HG03066 (cell line): ENCODE results near the gene CAPN11.
A peak's percentile ranks its signal among the peaks of the same experiment; 100 is the strongest.
"Not testable (repeated sequence)": the region's sequence is repeated elsewhere in the genome, so short reads cannot be mapped to it uniquely, and the experiment has no call there.

ENCODE experiments used
- ATAC-seq: cut with Tn5 transposase; IDR thresholded peaks from one replicate; pipeline ENCODE4 v1.9.1; 2021; ENCODE audit warnings: low read depth; ENCODE audit not compliant: unreplicated experiment

The CAPN11 gene

GRCh38 chr6:44179072-44179536, 20.5 kb downstream of the CAPN11 start:
- no peak for ATAC-seq

DNA sequence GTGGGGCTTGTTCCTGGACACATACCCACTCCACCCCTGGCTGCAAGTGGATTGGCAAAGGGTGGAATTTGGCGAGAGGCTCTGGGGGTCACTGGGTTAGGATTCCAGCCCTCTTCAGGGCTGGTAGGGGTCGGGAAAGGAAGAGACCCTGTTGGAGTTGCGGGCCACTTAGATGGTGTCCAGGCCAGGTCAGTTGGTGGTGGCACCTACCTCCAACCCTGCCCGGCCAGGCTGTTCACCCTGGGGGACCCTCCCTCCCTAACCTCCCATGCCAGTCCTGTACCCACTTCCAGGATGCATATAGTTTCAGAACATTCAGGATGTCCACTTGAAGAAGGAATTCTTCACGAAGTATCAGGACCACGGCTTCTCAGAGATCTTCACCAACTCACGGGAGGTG, 21.0 kb downstream of the CAPN11 start:
- no peak for ATAC-seq

DNA sequence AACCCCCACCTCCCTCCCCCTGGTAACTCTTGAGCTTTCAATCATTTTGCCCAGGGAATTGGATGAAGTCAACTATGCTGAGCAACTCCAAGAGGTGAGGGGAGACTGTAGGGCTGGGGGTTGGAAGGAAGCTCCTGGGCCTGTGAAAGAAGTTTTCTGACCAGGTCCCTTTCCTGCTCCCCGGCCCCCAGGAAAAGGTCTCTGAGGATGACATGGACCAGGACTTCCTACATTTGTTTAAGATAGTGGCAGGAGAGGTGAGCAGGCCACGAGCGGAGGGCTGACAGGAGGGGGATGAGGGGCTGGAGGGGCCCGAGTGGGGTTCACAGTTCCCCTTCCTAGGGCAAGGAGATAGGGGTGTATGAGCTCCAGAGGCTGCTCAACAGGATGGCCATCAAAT, 21.8 kb downstream of the CAPN11 start:
- ATAC-seq = no peak

DNA sequence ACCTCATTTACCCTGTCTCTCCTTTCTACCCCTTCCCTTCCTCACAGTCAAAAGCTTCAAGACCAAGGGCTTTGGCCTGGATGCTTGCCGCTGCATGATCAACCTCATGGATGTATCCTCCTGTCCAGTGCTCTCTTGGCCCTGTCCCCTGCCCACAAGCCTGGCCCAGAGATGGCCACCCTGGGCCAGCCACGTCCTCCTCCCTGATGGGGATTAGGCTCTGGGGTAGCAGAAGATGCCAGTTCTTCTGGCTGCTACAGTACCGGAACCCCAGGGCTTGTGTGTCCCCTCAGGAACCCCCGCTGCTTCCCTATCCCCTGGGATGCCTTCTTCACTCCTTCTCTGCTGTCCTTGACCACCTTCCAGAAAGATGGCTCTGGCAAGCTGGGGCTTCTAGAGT, 22.3 kb downstream of the CAPN11 start:
- no peak for ATAC-seq

GRCh38 chr6:44181784-44182183, 23.2 kb downstream of the CAPN11 start:
- not testable (repeated sequence) for ATAC-seq

GRCh38 chr6:44182911-44183390, 24.3 kb downstream of the CAPN11 start:
- no peak for ATAC-seq

GRCh38 chr6:44183783-44184182, 25.2 kb downstream of the CAPN11 start:
- no peak for ATAC-seq

DNA sequence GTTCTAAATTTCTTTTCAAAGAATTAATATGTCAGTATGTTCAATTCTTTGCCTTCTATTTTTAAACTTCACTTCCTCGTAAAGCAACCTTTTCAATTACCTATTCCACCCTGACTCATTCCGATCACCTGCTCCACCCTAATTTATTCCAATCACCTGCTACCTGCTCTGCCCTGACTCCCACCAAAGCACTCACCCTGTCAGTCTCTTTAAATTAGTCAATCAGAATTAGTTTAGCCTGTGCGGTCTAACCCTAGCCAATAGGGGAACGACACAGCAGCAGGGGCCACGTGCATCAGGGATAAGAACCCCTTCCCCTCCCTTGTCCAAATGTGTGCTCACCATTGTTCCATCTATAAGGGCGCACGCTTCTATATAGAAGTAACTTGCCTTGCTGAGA, 26.7 kb downstream of the CAPN11 start:
- ATAC-seq = not testable (repeated sequence)

GRCh38 chr6:44185953-44186634, 27.5 kb downstream of the CAPN11 start:
- no peak for ATAC-seq

DNA sequence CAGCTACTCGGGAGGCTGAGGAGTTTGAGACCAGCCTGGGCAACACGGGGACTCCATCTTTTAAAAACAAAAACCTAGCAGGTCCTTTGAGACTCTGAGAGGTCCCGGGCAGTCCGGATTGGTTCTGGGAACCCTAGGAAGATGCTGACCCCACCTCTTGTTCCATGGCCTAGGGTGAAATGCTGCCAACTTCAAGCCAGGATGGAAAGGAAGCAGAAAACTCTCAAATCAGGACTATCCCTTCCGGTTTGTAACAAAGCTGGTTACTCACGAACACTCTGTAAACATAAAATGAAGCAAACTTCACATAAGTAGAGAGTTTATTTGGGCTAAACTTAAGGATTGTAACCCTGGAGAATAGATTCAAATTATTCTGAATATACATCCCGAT, 28.0 kb downstream of the CAPN11 start:
- no peak for ATAC-seq

- no peak for ATAC-seq
These were observed 30.2 kb downstream of the CAPN11 start for GRCh38 chr6:44188819-44189218.

GRCh38 chr6:44189257-44189656, 30.6 kb downstream of the CAPN11 start:
- no peak for ATAC-seq

GRCh38 chr6:44190715-44191114, 32.1 kb downstream of the CAPN11 start:
- ATAC-seq = peak; percentile 54

- ATAC-seq = no peak
These were observed 33.9 kb downstream of the CAPN11 start for GRCh38 chr6:44192428-44193041.

DNA sequence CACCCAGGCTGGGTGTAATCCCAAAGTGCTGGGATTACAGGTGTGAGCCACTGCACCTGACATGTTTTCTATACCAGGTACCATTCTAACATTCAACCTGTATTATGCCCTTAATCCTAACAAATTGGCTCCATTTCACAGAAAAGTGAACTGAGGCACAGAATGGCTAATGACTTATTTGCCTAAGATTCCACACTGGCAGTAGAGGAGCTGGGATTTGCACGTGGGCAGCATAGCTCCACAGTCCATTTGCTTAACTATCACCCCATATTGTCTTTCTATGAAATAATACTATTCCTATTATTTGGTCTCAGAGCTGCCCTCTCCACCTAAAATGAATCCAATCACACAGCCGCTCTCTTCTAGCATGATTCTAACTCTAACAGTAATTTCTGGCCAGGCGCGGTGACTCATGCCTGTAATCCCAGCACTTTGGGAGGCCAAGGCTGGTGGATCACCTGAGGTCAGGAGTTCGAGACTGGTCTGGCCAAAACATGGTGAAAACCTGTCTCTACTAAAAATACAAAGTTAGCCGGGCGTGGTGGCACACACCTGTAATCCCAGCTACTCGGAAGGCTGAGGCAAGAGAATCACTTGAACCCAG, 34.8 kb downstream of the CAPN11 start:
- no peak for ATAC-seq

- no peak for ATAC-seq
These were observed 35.7 kb downstream of the CAPN11 start for GRCh38 chr6:44194326-44194725.

DNA sequence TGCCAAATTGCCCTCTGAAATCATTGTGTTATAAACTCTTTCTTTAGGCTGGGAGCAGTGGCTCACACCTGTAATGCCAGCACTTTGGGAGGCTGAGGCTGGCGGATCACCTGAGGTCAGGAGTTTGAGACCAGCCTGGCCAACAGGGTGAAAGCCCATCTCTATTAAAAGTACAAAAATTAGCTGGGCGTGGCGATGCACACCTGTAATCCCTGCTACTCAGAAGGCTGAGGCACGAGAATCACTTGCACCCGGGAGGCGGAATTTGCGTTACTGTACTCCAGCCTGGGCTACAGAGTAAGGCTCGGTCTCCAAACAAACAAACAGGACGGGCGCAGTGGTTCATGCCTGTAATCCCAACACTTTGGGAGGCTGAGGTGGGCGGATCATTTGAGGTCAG, 37.7 kb downstream of the CAPN11 start:
- not testable (repeated sequence) for ATAC-seq

DNA sequence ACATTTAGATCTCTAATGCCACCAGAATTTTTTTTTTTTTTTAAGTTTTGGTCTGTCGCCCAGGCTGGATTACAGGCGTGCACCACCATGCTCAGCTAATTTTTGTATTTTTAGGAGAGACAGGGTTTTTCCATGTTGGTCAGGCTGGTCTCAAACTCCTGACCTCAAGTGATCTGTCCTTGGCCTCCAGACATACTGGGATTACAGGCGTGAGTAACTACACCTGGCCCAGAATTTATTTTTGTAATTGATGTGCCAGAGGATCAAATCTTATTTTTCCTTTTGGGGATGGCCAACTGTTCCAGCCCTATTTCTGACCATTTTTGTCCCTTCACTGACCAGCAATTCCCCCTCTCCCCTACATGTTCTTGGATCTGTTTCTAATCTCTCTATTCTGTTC, 40.1 kb downstream of the CAPN11 start:
- ATAC-seq = no peak

DNA sequence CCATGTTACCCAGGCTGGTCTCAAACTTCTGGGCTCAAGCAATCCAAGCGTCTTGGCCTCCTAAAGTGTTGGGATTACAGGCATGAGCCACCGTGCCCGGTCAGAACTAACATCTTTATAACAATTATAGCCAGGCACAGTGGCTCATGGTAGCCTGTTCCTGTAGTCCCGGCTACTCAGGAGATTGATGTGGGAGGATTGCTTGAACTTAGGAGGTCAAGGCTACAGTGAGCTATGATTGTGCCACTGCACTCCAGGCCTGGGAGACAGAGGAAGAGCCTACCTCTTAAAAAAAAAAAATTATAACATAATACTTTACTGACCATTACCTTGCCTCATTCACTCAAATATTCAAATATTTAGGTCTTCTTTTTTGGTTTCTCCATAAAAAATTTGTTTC, 41.3 kb downstream of the CAPN11 start:
- ATAC-seq = no peak

DNA sequence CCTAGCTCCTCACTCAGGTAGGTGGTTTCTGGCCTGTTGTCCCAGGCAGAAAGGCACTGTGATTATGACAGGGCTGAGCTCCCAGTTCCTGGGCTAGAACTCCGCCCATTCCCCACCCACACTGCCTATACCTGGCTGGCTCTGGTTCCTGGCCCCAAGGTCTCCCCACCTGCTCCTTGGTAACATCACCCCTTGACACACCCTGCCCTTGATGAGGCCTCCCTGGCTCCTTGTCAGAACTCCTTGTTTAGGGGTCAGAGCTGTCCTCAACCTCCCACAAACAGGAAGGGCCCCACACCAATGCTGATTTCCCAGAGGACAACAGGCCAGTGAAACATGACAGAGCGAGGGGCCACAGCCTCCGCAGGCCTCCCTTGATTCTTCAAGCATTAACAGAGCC, 42.6 kb downstream of the CAPN11 start:
- no peak for ATAC-seq

DNA sequence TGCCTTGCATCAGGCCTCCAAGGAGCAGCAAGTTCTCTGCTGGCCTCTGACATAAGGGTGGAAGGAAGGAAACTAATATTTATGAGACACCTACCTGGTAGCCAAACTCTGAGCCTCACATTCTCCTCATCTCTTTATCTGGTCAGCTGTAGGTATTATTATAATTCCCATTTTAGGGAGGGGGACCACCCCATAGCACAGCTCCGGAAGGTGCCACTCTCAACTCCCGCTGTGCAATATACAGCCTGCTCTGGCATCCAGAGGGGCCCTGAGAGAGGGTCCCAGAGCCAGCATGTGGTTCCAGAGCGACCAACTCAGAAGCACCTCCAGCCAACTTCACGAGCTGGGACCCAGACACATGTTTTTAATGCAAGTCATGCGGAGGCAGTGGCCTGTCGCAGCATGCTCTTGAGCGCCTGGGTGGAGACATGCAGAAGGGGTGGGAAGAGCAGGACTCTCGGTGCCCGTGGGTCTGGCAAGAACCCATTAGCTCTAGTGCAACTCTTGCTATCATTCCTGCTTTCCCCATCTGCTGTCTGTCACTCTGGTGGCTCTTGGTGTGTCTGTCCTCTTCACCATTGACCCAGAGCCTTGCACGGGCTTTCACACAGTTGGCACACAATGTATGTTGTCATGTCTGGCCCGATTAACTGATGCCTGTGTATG, 43.2 kb downstream of the CAPN11 start:
- no peak for ATAC-seq
